Stomach smooth muscle (tissue), 2 donors: Measurements from ENCODE around the gene ELP2.

ENCODE experiments used
- H3K27ac ChIP-seq: one replicate; pipeline ENCODE4 v1.7.0; 2013; ENCODE audit warnings: mild to moderate bottlenecking, low read length, inconsistent platforms
- H3K27me3 ChIP-seq, 2 donors: one replicate each; pipeline ENCODE4 v1.7.0; 2013; ENCODE audit warnings: low read length in 2 of 2; ENCODE audit not compliant: insufficient read depth in 2 of 2, control insufficient read depth in 1 of 2
- H3K36me3 ChIP-seq, 2 donors: one replicate each; pipeline ENCODE4 v1.7.0; 2013; ENCODE audit warnings: low read length in 2 of 2; ENCODE audit not compliant: control insufficient read depth in 2 of 2, insufficient read depth in 2 of 2
- H3K4me1 ChIP-seq: one replicate; pipeline ENCODE4 v1.7.0; 2013; ENCODE audit warnings: low read length; ENCODE audit not compliant: control insufficient read depth, insufficient read depth
- H3K4me3 ChIP-seq, 2 donors: one replicate each; pipeline ENCODE4 v1.7.0; 2013; ENCODE audit warnings: low read length in 2 of 2
- H3K9ac ChIP-seq, 2 donors: one replicate each; pipeline ENCODE4 v1.7.0; 2013; ENCODE audit warnings: low read length in 2 of 2, mild to moderate bottlenecking in 1 of 2
- H3K9me3 ChIP-seq, 2 donors: one replicate each; pipeline ENCODE4 v1.7.0; 2013; ENCODE audit warnings: low read length in 2 of 2; ENCODE audit not compliant: control insufficient read depth in 2 of 2
- donor health status: healthy.
- donor health status: Pancreatic carcinoma.

ELP2 gene

DNA sequence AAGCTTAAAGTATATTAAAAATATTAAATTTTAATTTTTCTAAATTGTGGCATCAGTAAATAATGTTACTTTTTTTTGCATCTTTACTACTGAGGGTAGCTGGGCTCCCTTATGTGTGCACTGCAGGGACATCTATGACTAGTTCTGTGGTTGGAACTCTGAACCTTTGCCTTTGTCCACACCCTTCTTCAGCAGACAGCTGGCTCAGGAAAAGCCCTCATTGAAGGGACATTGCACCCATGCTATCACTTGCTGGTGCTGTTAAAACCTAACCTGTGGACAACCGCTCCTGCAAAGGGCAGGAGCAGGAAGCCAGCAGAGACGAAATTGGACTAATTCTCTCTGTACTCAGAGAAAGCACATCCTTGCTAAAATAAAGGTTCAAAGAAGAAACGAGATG is 87.6 kb downstream of the ELP2 start:
- Histone ChIP-seq H3K27ac (no peak overlapping the region), H3K9me3 (no peaks in the 10 kb centered on the region), H3K27me3 (no peaks in the 10 kb centered on the region), H3K4me1 (no peaks in the 10 kb centered on the region), H3K9ac (no peak overlapping the region), H3K4me3 (no peak overlapping the region), H3K36me3 (no peaks in the 10 kb centered on the region)

DNA sequence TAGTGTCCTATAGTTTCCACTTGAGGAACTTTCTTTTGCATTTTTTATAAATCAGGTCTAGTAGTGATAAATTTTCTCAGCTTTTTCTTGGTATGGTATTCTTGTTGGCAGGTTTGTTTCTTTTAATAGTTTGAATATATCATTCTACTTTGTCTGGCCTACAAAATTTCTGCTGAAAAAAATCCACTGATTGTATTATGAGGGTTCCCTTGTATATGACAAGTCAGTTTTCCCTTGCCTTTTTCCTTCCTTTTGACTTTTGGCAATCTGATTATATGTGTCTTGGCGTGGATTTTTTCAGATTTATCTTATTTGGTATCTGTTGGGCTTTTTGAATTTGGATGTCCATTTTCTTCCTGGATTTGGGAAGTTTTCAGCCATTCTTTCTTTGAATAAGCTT is 99.5 kb downstream of the ELP2 start:
- H3K4me1 ChIP-seq: no peaks in the 10 kb centered on the region
- peaks cover 5 to 16% of the 10 kb centered on the region in 2 donors for H3K9me3 ChIP-seq

More for the DNA sequence above, 99.5 kb downstream of the ELP2 start:
- no peaks in the 10 kb centered on the region for H3K36me3 ChIP-seq
- H3K27ac ChIP-seq: no peak overlapping the region
- no peak overlapping the region for H3K9ac ChIP-seq
- H3K27me3 ChIP-seq: no peaks in the 10 kb centered on the region
- no peak overlapping the region for H3K4me3 ChIP-seq
